Measurements from ENCODE around the gene ZBTB46. TPM values are rescaled to one million over a fixed set of nuclear protein-coding genes. Genes with fewer than 3 reads are reported as not detected.
"Not testable (repeated sequence)": the region's sequence is repeated elsewhere in the genome, so short reads cannot be mapped to it uniquely, and the experiment has no call there.

ZBTB46 gene
- total RNA-seq, 1 donor from 2014 or later = 20.5 TPM

- no peaks in the 10 kb centered on the region for H3K27me3 Mint-ChIP-seq (ENCODE audit: unreplicated experiment)
- H3K4me1 Mint-ChIP-seq (ENCODE audit: unreplicated experiment) = no peaks in the 10 kb centered on the region
- H3K36me3 Mint-ChIP-seq (ENCODE audit: unreplicated experiment) = peaks cover 7% of the 10 kb centered on the region
- no peak for DNase-seq (ENCODE audit: extremely low spot score, unreplicated experiment)
- no peak overlapping the region for H3K27ac Mint-ChIP-seq (ENCODE audit: unreplicated experiment)
- no peak overlapping the region for H3K4me3 Mint-ChIP-seq (ENCODE audit: unreplicated experiment)
- no peaks in the 10 kb centered on the region for H3K9me3 Mint-ChIP-seq (ENCODE audit: unreplicated experiment)
- TF ChIP-seq CTCF (IDR thresholded peaks at IDR 0.05) = no peak
Observed at GRCh38 chr20:63804308-63804636, 26.8 kb downstream of the ZBTB46 start.

GRCh38 chr20:63802469-63803240, 28.4 kb downstream of the ZBTB46 start:
- H3K36me3 Mint-ChIP-seq (ENCODE audit: unreplicated experiment) = peaks cover 7% of the 10 kb centered on the region
- no peak for TF ChIP-seq CTCF (IDR thresholded peaks at IDR 0.05)
- no peaks in the 10 kb centered on the region for H3K4me1 Mint-ChIP-seq (ENCODE audit: unreplicated experiment)
- no peak overlapping the region for H3K27ac Mint-ChIP-seq (ENCODE audit: unreplicated experiment)
- no peak for DNase-seq (ENCODE audit: extremely low spot score, unreplicated experiment)
- H3K4me3 Mint-ChIP-seq (ENCODE audit: unreplicated experiment) = no peak overlapping the region
- H3K9me3 Mint-ChIP-seq (ENCODE audit: unreplicated experiment) = no peaks in the 10 kb centered on the region
- no peaks in the 10 kb centered on the region for H3K27me3 Mint-ChIP-seq (ENCODE audit: unreplicated experiment)

- not testable (repeated sequence) for H3K4me1 Mint-ChIP-seq (ENCODE audit: unreplicated experiment); H3K9me3 Mint-ChIP-seq (ENCODE audit: unreplicated experiment); DNase-seq (ENCODE audit: extremely low spot score, unreplicated experiment); H3K36me3 Mint-ChIP-seq (ENCODE audit: unreplicated experiment); H3K27me3 Mint-ChIP-seq (ENCODE audit: unreplicated experiment); H3K4me3 Mint-ChIP-seq (ENCODE audit: unreplicated experiment); H3K27ac Mint-ChIP-seq (ENCODE audit: unreplicated experiment)
Observed at GRCh38 chr20:63801174-63801573, 29.9 kb downstream of the ZBTB46 start.

- H3K27me3 Mint-ChIP-seq (ENCODE audit: unreplicated experiment); DNase-seq (ENCODE audit: extremely low spot score, unreplicated experiment); H3K27ac Mint-ChIP-seq (ENCODE audit: unreplicated experiment); H3K36me3 Mint-ChIP-seq (ENCODE audit: unreplicated experiment); H3K4me3 Mint-ChIP-seq (ENCODE audit: unreplicated experiment); H3K4me1 Mint-ChIP-seq (ENCODE audit: unreplicated experiment); H3K9me3 Mint-ChIP-seq (ENCODE audit: unreplicated experiment): not testable (repeated sequence)
Observed at GRCh38 chr20:63800411-63800810, 30.7 kb downstream of the ZBTB46 start.

- not testable (repeated sequence) for H3K36me3 Mint-ChIP-seq (ENCODE audit: unreplicated experiment); H3K27me3 Mint-ChIP-seq (ENCODE audit: unreplicated experiment); H3K9me3 Mint-ChIP-seq (ENCODE audit: unreplicated experiment); DNase-seq (ENCODE audit: extremely low spot score, unreplicated experiment); H3K4me3 Mint-ChIP-seq (ENCODE audit: unreplicated experiment); H3K27ac Mint-ChIP-seq (ENCODE audit: unreplicated experiment); H3K4me1 Mint-ChIP-seq (ENCODE audit: unreplicated experiment)
Observed at GRCh38 chr20:63799127-63799526, 31.9 kb downstream of the ZBTB46 start.

- not testable (repeated sequence) for H3K4me1 Mint-ChIP-seq (ENCODE audit: unreplicated experiment); H3K9me3 Mint-ChIP-seq (ENCODE audit: unreplicated experiment); H3K27me3 Mint-ChIP-seq (ENCODE audit: unreplicated experiment); DNase-seq (ENCODE audit: extremely low spot score, unreplicated experiment); H3K27ac Mint-ChIP-seq (ENCODE audit: unreplicated experiment); H3K36me3 Mint-ChIP-seq (ENCODE audit: unreplicated experiment); H3K4me3 Mint-ChIP-seq (ENCODE audit: unreplicated experiment)
Observed at GRCh38 chr20:63797175-63797574, 33.9 kb downstream of the ZBTB46 start.

GRCh38 chr20:63795178-63795830, 35.8 kb downstream of the ZBTB46 start:
- Mint-ChIP-seq H3K36me3 (ENCODE audit: unreplicated experiment) (no peaks in the 10 kb centered on the region), H3K9me3 (ENCODE audit: unreplicated experiment) (no peaks in the 10 kb centered on the region), H3K27ac (ENCODE audit: unreplicated experiment) (no peak overlapping the region), H3K4me1 (ENCODE audit: unreplicated experiment) (peaks cover 2% of the 10 kb centered on the region), H3K4me3 (ENCODE audit: unreplicated experiment) (no peak overlapping the region), H3K27me3 (ENCODE audit: unreplicated experiment) (no peaks in the 10 kb centered on the region)
- no peak for TF ChIP-seq CTCF (IDR thresholded peaks at IDR 0.05)
- DNase-seq (ENCODE audit: extremely low spot score, unreplicated experiment) = no peak
